ENCODE data around the gene IFI27. TPM values are rescaled to one million over a fixed set of nuclear protein-coding genes. Genes with fewer than 3 reads are reported as not detected.

IFI27 gene
- total RNA-seq, 4 donors from 2014 or later = 285 to 1,264 (median 308) TPM

GRCh38 chr14:94102768-94103482 lies 7.6 kb upstream of the IFI27 start:
- ATAC-seq (ENCODE audit: low FRiP score) (no peak), DNase-seq (ENCODE audit: low spot score) (no peak)
- TF ChIP-seq, protein P1, sequence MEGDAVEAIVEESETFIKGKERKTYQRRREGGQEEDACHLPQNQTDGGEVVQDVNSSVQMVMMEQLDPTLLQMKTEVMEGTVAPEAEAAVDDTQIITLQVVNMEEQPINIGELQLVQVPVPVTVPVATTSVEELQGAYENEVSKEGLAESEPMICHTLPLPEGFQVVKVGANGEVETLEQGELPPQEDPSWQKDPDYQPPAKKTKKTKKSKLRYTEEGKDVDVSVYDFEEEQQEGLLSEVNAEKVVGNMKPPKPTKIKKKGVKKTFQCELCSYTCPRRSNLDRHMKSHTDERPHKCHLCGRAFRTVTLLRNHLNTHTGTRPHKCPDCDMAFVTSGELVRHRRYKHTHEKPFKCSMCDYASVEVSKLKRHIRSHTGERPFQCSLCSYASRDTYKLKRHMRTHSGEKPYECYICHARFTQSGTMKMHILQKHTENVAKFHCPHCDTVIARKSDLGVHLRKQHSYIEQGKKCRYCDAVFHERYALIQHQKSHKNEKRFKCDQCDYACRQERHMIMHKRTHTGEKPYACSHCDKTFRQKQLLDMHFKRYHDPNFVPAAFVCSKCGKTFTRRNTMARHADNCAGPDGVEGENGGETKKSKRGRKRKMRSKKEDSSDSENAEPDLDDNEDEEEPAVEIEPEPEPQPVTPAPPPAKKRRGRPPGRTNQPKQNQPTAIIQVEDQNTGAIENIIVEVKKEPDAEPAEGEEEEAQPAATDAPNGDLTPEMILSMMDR (IDR thresholded peaks at IDR 0.05) = no peak

GRCh38 chr14:94103554-94104150 lies 6.9 kb upstream of the IFI27 start:
- DNase-seq (ENCODE audit: low spot score) (no peak), ATAC-seq (ENCODE audit: low FRiP score) (no peak)
- TF ChIP-seq, protein P1 (IDR thresholded peaks at IDR 0.05) = no peak

DNA sequence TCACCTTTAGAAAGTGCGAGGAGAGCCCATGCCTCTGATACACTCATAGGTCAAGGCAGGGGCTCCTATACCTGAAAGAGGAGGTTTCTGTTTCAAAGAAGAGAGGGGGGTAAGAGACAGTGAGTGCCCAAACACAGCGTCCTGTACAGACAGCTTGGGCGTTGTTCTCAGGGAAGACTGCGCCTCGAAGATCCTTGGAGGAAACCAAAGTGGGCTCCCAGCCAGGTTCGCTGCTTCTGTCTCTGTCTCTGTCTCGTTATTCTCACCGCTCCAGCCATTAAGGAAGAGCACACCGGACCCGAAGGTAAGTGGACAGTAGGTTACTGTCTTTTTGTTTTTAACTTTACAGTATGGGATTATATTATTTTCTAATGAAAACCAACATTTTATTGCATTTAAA lies 5.8 kb upstream of the IFI27 start:
- no peak for ATAC-seq (ENCODE audit: low FRiP score)
- TF ChIP-seq, protein P1 (IDR thresholded peaks at IDR 0.05) = no peak

GRCh38 chr14:94109915-94110250 lies 653 bp upstream of the IFI27 start:
- no peak for ATAC-seq (ENCODE audit: low FRiP score)
- DNase-seq (ENCODE audit: low spot score) = no peak
- TF ChIP-seq, protein P1 (IDR thresholded peaks at IDR 0.05) = no peak

More for the DNA sequence above, 5.8 kb upstream of the IFI27 start:
- no peak for DNase-seq (ENCODE audit: low spot score)

DNA sequence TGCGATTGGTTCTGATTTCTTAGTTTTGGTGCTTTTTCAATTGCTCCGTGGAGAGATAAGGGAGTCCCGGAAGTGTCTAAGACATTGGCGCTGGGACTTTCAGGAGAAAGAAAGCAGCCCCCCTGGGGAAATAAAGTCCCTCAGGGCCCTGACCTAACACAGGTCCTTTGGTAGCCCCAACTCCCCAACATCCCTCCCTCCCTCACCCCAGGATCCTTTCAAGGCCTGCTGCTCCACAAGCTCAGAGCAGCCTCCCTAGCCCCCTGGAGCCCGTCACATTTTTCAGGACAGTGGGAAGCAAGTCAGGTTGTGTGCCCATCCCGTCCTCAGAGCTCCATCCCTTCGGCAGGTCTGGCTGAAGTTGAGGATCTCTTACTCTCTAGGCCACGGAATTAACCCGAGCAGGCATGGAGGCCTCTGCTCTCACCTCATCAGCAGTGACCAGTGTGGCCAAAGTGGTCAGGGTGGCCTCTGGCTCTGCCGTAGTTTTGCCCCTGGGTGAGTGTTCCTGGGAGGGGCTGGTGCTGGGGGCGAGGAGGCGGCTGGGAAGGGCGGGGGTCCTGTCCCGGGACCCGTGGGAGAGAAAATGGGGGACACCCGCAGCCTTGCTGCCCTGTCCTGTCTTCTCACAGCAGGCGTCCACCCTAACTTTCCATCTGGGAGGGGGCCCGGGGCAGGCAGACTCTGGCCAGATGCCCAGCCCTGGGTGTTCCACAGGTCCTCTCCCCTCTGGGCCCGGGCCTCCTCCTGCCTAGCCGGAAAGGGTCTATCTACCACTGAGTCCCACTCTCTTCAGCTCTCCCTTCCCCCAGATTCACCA lies 950 bp downstream of the IFI27 start:
- ATAC-seq (ENCODE audit: low FRiP score) (peak; percentile 21), DNase-seq (ENCODE audit: low spot score) (no peak)
- TF ChIP-seq, protein P1 (IDR thresholded peaks at IDR 0.05) = no peak

DNA sequence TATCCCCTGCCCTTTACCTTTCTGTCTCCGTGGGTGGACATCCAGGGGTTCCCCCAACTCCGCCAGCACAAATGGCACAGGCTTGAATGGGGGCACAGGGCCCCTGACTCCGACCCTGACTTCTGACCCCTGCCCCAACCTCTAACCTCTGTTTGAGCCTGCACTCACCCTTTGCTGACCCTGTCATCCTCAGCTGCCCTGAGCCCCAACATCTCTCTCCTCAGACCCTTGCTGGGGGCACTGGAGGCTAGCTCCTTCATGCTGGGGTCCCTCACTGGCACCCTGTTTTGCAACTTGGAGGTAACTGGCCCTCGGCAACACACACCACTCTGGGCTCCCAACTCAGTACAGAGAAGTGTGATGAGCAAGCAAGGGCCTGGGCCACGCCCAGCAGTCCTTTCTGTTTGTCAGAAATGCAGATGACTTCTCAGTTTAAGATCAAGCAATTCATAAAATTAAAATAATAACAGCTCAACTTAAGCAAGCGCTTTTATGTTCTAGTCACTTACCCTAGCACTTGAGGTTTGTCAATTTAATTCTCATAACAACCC lies 2.1 kb downstream of the IFI27 start:
- ATAC-seq (ENCODE audit: low FRiP score) (no peak), DNase-seq (ENCODE audit: low spot score) (no peak)
- TF ChIP-seq, protein P1 (IDR thresholded peaks at IDR 0.05) = no peak
